GM10847 (cell line): ENCODE measurements around the gene DDX31.

Experiments
- POLR2A ChIP-seq: IDR thresholded peaks from 2 replicates; pipeline ENCODE4 v1.6.1; 2011; ENCODE audit not compliant: insufficient read length; ENCODE audit errors: extremely low read depth

Gene DDX31

GRCh38 chr9:132669698-132670456 lies at the start of gene DDX31:
TSS of gene DDX31 (minus strand) at chr9:132669983. CDS start at chr9:132669934, 49 bp downstream.
- TF ChIP-seq POLR2A = peak; percentile 77

DNA sequence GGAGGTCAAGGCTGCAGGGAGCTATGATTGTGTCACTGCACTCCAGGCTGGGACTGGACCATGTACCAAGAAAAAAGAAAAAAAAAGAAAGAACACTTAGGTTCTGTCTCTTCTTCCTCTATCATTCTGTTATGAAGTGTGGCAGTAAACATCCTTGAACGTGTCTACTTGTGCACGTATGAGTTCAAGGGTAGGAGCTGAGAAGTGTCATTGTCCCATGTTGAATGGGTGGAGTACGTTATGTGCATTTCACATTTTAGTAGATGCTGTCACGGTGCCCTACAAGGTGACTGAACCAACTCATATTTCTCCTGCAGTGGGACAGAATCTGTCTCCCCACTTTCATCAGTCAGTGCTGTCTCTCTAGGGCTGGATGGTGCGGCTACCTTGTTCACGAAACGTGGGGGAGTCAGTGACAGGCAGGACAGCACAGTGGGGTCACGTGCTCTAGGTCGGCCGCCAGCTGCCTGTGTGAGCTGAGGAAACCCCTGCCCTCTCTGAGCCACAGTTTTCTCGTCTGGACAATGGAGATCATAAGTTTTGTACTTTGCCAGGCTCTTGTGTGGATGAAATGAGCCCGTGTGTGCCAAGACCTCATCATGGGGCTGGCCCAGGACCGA lies 47.7 kb upstream of the DDX31 start:
- no peak for TF ChIP-seq POLR2A

DNA sequence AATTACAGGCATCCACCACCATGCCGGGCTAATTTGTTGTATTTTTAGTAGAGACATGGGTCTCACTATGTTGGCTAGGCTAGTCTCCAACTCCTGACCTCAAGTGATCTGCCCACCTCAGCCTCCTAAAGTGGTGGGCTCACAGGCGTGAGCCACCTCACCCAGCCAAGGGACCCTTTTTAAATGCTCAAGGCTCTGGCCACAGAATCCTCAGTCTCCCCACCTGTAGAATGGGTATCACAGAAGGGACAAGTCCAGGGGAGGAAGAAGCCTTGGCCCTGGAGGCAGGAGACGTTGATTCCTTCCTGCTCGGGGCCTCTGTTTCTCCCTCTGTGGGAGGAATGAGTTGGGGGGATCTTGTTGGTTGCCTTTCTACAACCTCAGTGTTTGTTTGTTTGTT lies 46.2 kb upstream of the DDX31 start:
- TF ChIP-seq POLR2A = no peak

DNA sequence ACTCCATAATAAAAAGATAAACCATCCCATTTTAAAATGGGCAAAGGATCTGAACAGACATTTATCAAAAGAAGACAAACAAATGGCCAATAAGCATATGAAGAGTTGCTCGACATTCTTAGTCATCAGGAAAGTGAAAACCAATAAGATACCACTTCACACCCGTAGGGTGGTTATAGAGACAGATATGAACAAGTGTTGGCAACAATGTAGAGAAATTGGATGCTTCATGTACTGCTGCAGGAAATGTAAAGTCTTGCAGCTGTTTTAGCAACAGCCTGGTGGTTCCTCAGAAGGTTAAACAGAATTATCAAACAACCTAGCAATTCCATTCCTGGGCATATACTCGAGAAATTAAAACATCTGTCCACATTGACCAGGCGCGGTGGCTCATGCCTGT lies 43.0 kb upstream of the DDX31 start:
- TF ChIP-seq POLR2A = no peak

DNA sequence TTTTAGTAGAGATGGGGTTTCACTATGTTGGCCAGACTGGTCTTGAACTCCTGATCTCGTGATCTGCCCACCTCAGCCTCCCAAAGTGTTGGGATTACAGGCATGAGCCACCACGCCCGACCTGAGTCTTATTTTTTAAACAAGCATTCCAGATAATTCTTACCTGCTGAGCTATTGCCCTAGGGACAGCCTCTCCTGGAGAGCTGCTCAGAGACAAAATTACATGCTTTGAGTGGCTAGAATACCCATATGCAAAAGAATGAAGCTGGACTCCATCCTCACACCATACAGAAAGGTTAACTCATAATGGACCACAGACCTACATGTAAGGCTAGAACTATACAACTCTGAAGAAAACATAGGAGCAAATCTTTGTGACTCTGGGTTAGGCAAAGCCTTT lies 42.1 kb upstream of the DDX31 start:
- TF ChIP-seq POLR2A = no peak

- no peak for TF ChIP-seq POLR2A
Measured at GRCh38 chr9:132710333-132710732, 40.5 kb upstream of the DDX31 start.

DNA sequence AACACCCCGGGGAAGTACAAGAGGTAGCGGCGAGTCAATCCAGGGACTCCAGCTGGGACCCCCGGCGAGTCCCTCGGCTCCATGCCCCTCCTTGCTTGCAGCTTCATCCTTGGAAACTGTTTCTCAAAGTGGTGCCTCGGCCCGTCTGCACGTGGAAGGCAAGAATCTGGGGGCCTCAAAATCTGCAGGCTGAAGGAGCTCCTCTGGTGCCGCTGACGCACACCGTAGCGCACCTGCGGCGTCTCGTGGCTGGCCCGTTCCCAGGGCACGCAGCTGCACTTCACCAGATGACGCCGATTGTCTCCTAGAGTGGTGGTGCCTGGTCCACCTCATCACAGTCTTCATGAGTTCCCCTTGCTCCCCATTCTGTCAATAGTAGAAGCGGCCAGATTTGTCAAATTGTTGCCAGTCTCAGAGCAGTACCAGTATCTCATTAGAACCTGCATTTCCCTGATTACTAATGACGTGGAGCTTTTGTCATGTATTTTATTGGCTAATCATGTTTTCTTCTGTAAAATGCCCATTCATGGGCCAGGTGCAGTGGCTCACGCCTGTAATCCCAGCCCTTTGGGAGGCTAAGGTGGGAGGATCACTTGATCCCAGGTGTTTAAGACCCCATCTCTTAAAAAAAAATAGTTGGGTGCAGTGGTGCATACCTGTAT lies 39.1 kb upstream of the DDX31 start:
- TF ChIP-seq POLR2A = no peak

GRCh38 chr9:132708239-132708638 lies 38.5 kb upstream of the DDX31 start:
- no peak for TF ChIP-seq POLR2A

- TF ChIP-seq POLR2A = no peak
Measured at GRCh38 chr9:132703336-132703735, 33.6 kb upstream of the DDX31 start.

DNA sequence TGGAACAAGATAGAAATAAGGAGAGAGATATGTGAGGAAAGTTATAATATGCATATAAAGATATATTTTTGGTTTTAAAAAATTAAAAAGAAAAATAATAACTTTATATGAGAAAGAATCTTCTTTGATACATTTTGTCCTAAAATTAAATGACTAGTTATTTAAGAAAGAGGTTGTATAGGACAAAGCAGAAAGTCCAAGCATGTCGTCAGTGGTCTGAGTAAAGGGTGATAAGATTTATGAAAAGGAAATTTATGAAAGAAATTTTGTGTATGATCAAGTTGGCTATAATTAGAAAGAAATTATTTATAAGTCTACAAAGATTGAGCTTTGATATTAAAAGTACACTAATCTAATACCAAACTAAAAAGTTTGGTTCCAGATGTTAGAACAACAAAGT lies 32.5 kb upstream of the DDX31 start:
- no peak for TF ChIP-seq POLR2A

DNA sequence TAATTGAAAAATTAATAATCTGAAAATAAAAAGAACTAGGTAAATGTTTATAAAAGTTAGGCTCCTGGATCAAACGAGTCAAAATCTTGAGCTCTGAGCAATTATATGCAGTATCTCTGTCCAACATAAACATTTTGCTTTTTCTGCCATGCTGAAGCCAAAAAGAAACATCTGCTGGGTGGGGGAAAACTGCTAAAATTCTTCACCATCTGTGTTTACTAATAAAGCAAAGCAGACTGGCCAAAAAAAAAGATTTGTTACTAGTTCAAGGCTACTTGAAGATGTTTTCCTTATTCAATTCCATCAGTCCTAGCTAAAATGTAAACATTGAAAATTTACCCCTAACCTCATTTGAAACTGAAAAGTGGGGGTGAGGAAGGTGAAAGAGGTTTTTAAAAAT lies 30.2 kb upstream of the DDX31 start:
- TF ChIP-seq POLR2A = no peak

DNA sequence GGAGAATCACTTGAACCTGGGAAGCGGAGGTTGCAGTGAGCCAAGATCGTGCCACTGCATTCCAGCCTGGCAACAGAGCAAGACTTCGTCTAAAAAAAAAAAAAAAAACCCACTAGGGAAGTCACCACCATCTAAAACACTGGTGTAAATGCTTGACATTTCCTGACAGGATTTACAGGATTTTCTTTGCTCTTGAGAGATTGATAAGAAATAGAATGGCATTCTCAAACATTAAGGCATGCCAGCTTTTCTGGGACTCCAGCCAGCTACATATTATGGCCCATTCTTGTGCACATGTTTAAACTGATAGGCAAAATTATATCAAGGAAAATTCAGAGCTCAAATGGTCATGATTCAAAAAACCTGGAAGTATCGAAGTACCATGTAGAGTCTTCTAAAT lies 29.2 kb upstream of the DDX31 start:
- no peak for TF ChIP-seq POLR2A

DNA sequence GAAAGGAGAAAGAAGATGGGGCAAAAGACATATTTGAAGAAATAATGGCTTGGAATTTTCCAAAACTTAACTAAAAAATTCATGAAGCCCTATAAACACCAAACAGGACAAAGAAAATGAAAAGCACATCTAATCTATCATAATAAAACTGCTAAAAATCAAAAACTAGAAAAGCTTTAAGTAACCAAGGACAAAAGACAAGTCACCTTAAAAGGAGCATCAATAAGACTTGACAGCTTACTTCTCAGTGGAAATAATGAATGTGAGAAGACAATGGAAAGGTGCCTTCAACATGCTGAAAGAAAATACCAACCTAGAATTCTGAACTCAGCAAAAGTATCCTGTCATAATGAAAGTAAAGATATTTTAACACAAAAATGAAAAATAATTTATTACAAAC lies 27.4 kb upstream of the DDX31 start:
- TF ChIP-seq POLR2A = no peak

DNA sequence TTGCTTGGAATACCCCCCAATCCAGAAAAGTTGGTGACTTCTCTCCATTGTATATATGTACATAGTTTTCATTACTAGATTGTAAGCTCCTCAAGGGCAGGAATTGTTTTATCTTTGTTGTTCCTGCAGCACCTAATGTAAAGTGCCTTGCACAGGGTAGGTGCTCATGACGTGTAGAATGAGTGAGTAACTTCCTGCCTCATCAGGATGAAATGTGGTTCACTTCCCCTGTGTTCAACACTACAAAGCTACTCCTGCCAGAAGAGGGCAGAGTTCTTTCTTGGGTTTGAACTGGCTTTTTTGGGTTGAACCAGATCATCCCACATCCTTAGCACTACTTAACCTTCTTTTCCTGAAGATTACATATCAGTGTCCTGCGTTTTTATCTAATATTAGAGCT lies 24.4 kb upstream of the DDX31 start:
- TF ChIP-seq POLR2A = no peak

DNA sequence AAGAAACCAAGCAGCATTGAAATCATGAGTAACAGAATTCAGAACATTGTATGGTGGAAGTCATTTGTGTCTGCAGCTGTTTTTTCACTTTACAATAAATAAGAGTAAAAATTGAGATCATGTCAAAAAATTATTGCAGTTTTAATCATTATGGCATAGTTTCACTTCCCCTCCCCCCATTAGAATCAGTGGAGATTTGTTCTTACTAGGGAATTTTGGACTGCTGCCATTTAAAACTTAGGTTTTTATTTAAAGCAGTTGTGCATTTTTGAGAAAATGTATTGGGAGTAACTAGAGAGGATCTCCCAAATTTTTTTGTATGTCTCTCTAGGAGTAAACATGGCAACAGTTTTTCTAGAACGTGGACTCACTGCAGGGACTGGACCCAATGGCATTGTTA lies 20.9 kb upstream of the DDX31 start:
- TF ChIP-seq POLR2A = no peak

- TF ChIP-seq POLR2A = no peak
Measured at GRCh38 chr9:132683873-132684272, 14.1 kb upstream of the DDX31 start.
